GM12878 (cell line): ENCODE measurements around the gene RREB1. TPM values are rescaled to one million over a fixed set of nuclear protein-coding genes. Genes with fewer than 3 reads are reported as not detected.

ENCODE experiments used
- ATAC-seq: fragments of 200-7000 bp; cut with Tn5 transposase; 3 replicates; pipeline ENCODE4 v1.9.1; 2020; ENCODE audit warnings: mild to moderate bottlenecking, moderate library complexity
- BruUV-seq: library from RNA; stranded (reverse); fragments of 400-500 nt; replicated peaks from 2 replicates; lab custom pipeline; 2021; lab: Mats Ljungman, UMichigan
- CTCF ChIA-PET: fragments of 300-600 bp; sonication (Branson Sonifier 250); formaldehyde crosslinking; extraction: SDS; loops from one replicate; lab custom pipeline; 2021; ENCODE audit warnings: inconsistent platforms; lab: Yijun Ruan, JAX
- POLR2A ChIA-PET: fragments of 350-600 bp; formaldehyde crosslinking; extraction: SDS; loops from one replicate; lab custom pipeline; 2021; ENCODE audit warnings: inconsistent platforms; lab: Charles Lee
- RAD21 ChIA-PET: fragments of 300-600 bp; sonication (Branson Sonifier 250); formaldehyde crosslinking; loops from one replicate; lab custom pipeline; 2023; ENCODE audit warnings: antibody characterized with exemption; ENCODE audit not compliant: unreplicated experiment; lab: Charles Lee
- SMC1A ChIA-PET: fragments of 300-600 bp; sonication (Branson Sonifier 250); formaldehyde crosslinking; loops from one replicate; lab custom pipeline; 2023; ENCODE audit not compliant: unreplicated experiment, uncharacterized antibody; lab: Charles Lee
- DNase-seq: peaks from one replicate; pipeline ENCODE4 v3.0.0-alpha.2; 2011; ENCODE audit warnings: low read depth, low spot score
- FAIRE-seq: peaks from 3 replicates; lab custom pipeline; 2011; peaks lifted over from hg19 to GRCh38; lab: Jason Lieb, UNC
- H2AFZ ChIP-seq: 2 replicates; pipeline ENCODE4 v1.6.0; 2011; ENCODE audit warnings: low read depth, low read length, control low read depth; ENCODE audit not compliant: control insufficient read depth
- H3K27ac ChIP-seq: 2 replicates; pipeline ENCODE4 v1.5.1; 2011; ENCODE audit warnings: control low read depth; ENCODE audit not compliant: control insufficient read depth, insufficient read depth
- H3K27me3 ChIP-seq, 2 experiments: replicated peaks in 1 of 2; 2 replicates each; pipeline versions ENCODE4 v1.6.0 to v1.6.1; 2011; ENCODE audit warnings: low read length in 1 of 2; ENCODE audit not compliant: control insufficient read depth in 2 of 2, insufficient read depth in 2 of 2
- H3K36me3 ChIP-seq, 2 experiments: 2 replicates each; pipeline ENCODE4 v1.5.1; 2011; ENCODE audit warnings: low read length in 1 of 2; ENCODE audit not compliant: control insufficient read depth in 2 of 2, insufficient read depth in 2 of 2
- H3K4me1 ChIP-seq: 2 replicates; pipeline ENCODE4 v1.6.1; 2011; ENCODE audit warnings: mild to moderate bottlenecking, low read length, moderate library complexity, mixed read lengths; ENCODE audit not compliant: control insufficient read depth, insufficient read depth
- H3K4me2 ChIP-seq: 2 replicates; pipeline ENCODE4 v1.6.0; 2011; ENCODE audit warnings: control low read depth; ENCODE audit not compliant: control insufficient read depth, insufficient read depth
- H3K4me3 ChIP-seq: fragments of 200-600 bp; sonication (generic); 2 replicates; pipeline ENCODE4 v1.5.1; 2016
- H3K79me2 ChIP-seq: 2 replicates; pipeline ENCODE4 v1.6.0; 2011; ENCODE audit warnings: low read length; ENCODE audit not compliant: control insufficient read depth, insufficient read depth
- H3K9ac ChIP-seq: 2 replicates; pipeline ENCODE4 v1.8.0; 2011; ENCODE audit warnings: low read length, control low read depth, mixed read lengths; ENCODE audit not compliant: control insufficient read depth, insufficient read depth
- H3K9me3 ChIP-seq: replicated peaks from 3 replicates; pipeline ENCODE4 v1.5.1; 2011; ENCODE audit warnings: mild to moderate bottlenecking, low read length; ENCODE audit not compliant: control insufficient read depth, insufficient read depth
- H4K20me1 ChIP-seq: 2 replicates; pipeline ENCODE4 v1.6.0; 2011; ENCODE audit not compliant: control insufficient read depth, insufficient read depth
- ATF3 ChIP-seq: IDR thresholded peaks from 2 replicates; pipeline ENCODE4 v1.6.1; 2011; ENCODE audit warnings: low read depth, mild to moderate bottlenecking, low read length, moderate library complexity, borderline replicate concordance; ENCODE audit errors: extremely low read depth
- ESRRA ChIP-seq: IDR thresholded peaks from 2 replicates; pipeline ENCODE4 v1.6.1; 2012; ENCODE audit warnings: mild to moderate bottlenecking, low read length, improper control_type of control experiment
- IRF3 ChIP-seq: fragments of 450-650 bp; IDR thresholded peaks from 2 replicates; pipeline ENCODE4 v1.6.1; 2014; ENCODE audit warnings: mild to moderate bottlenecking
- IRF4 ChIP-seq: IDR thresholded peaks from 2 replicates; pipeline ENCODE4 v1.6.1; 2011; ENCODE audit warnings: low read depth, low read length
- MXI1 ChIP-seq: fragments of 150-350 bp; IDR thresholded peaks from 2 replicates; pipeline ENCODE4 v1.6.1; 2011; ENCODE audit warnings: low read depth, mild to moderate bottlenecking, inconsistent platforms, low read length, improper control_type of control experiment
- RB1 ChIP-seq: fragments of 450-650 bp; formaldehyde crosslinking; IDR thresholded peaks from 2 replicates; pipeline ENCODE4 v1.6.1; 2017; ENCODE audit warnings: mild to moderate bottlenecking, borderline replicate concordance
- RUNX3 ChIP-seq: IDR thresholded peaks from 2 replicates; pipeline ENCODE4 v1.6.1; 2012; ENCODE audit warnings: low read length, inconsistent platforms
- STAT3 ChIP-seq: IDR thresholded peaks from 2 replicates; pipeline ENCODE4 v1.6.1; 2011; ENCODE audit warnings: low read depth, low read length, improper control_type of control experiment
- YBX1 ChIP-seq: fragments of 450-650 bp; IDR thresholded peaks from 2 replicates; pipeline ENCODE4 v1.6.1; 2016; ENCODE audit warnings: antibody characterized with exemption
- YY1 ChIP-seq: IDR thresholded peaks from 2 replicates; pipeline ENCODE4 v1.6.1; 2011; ENCODE audit warnings: low read depth, mild to moderate bottlenecking, low read length
- ZBTB11 ChIP-seq: fragments of 450-650 bp; formaldehyde crosslinking; IDR thresholded peaks from 2 replicates; pipeline ENCODE4 v1.5.0; 2022; ENCODE audit warnings: mild to moderate bottlenecking, missing genetic modification characterization
- ZNF207 ChIP-seq: fragments of 450-650 bp; IDR thresholded peaks from 2 replicates; pipeline ENCODE4 v1.6.1; 2014; ENCODE audit warnings: antibody characterized with exemption, mild to moderate bottlenecking, borderline replicate concordance
- ZZZ3 ChIP-seq: IDR thresholded peaks from 2 replicates; pipeline ENCODE4 v1.6.1; 2011; ENCODE audit warnings: low read depth; ENCODE audit not compliant: control insufficient read depth, insufficient read length
- WGBS: methylation state at CpG from one replicate; pipeline ENCODE4 v1.1.6; 2016; ENCODE audit warnings: low lambda C conversion rate; ENCODE audit not compliant: insufficient replicate concordance, insufficient coverage; ENCODE audit errors: missing lambda C conversion rate; 5-methylcytosine and 5-hydroxymethylcytosine counted together
- in situ Hi-C: fragments of 300-500 bp; cut with MboI; formaldehyde crosslinking; loops from 9 replicates; pipeline ENCODE4 v1.14.3; 2018; ENCODE audit warnings: mixed read lengths
- intact Hi-C: fragments of 100-400 bp; cut with micrococcal nuclease; formaldehyde crosslinking; loops from one replicate; pipeline ENCODE4 v1.14.2; 2022; ENCODE audit not compliant: unreplicated experiment
- polyA plus RNA-seq, 11 experiments: library from polyadenylated mRNA; depleted of rRNA in 4 of 11; unstranded in 6 of 11; stranded (reverse) in 5 of 11; fragments of >200 nt; fragmentation: Nextera tagmentation in 4 of 11; fragmentation: Illumina TruSeq in 1 of 11; extraction: Ambion mirVana in 4 of 11; extraction: Trizol in 1 of 11; gene quantifications; 1 replicate in 1 of 11; 2 replicates in 10 of 11; pipeline versions ENCODE4 v1.2.1 to v1.2.3, GENCODE V29; 2011 to 2016; ENCODE audit warnings: inconsistent platforms in 2 of 11, missing spikeins in 2 of 11, low read depth in 1 of 11
- total RNA-seq, 4 experiments: library from RNA; depleted of rRNA in 3 of 4; stranded (reverse); fragments of >200 nt in 3 of 4; fragmentation: Illumina TruSeq in 1 of 4; extraction: Trizol in 1 of 4; gene quantifications; 2 replicates each; pipeline versions ENCODE4 v1.2.1 to v1.2.3, GENCODE V29; 2013 to 2021
- TF ChIP-seq, protein P1 (sequence below): IDR thresholded peaks from 2 replicates; pipeline ENCODE4 v1.6.1; 2012; ENCODE audit warnings: low read length, inconsistent platforms
- TF ChIP-seq, protein P2 (sequence below): IDR thresholded peaks from 2 replicates; pipeline ENCODE4 v1.6.1; 2011; ENCODE audit warnings: borderline replicate concordance, low read depth, mild to moderate bottlenecking, moderate library complexity, low read length; ENCODE audit not compliant: insufficient read depth, poor library complexity, severe bottlenecking

The RREB1 gene
- total and polyA plus RNA-seq, 10 of the 15 experiments (the other 5 are each of a cell fraction or from before 2014, with no cell fraction given), result 1.9 to 30.3 (median 8.6) TPM

GRCh38 chr6:7159790-7160525, 52.2 kb downstream of the RREB1 start:
- H3K4me3 ChIP-seq, result no peak overlapping the region
- 98% methylated on average over 4 of the region's 4 CpGs for WGBS
- ChIA-PET CTCF (interaction anchor here (0.9 to 1.0 kb wide), 2 partner anchors 27 to 31 kb away, joined by 3 to 4 read pairs; no protein-coding TSS in a partner anchor), POLR2A (interaction anchor here (0.6 kb wide), 1 partner anchor 426 kb away, joined by 3 read pairs; no protein-coding TSS in a partner anchor), RAD21 (interaction anchor here (0.9 to 1.0 kb wide), 2 partner anchors 13 to 73 kb away, joined by 3 to 5 read pairs; no protein-coding TSS in a partner anchor), SMC1A (interaction anchor here (1.0 to 1.4 kb wide), 9 partner anchors 9 to 49 kb away, joined by 3 to 7 read pairs (median 4); no protein-coding TSS in a partner anchor)
- no peak overlapping the region for H3K4me2 ChIP-seq
- peak overlapping the region; percentile 4; the same call in 1 of the 2 replicates for H3K27ac ChIP-seq
- H3K79me2 ChIP-seq, result peaks cover 91% of the 10 kb centered on the region
- no peak for ATAC-seq
- H2AFZ ChIP-seq, result no peak overlapping the region
- no peak overlapping the region for H3K9ac ChIP-seq
- H3K36me3 ChIP-seq, result peaks cover 0 to 4% of the 10 kb centered on the region in 2 experiments
- intact Hi-C loops (loop anchor here (5.0 to 10.0 kb wide), 3 partner anchors 77 to 573 kb away; partner anchors contain the start of gene LY86), in situ Hi-C loops (no loop called here)
- no peaks in the 10 kb centered on the region; the same call in 1 of the 2 replicates for H4K20me1 ChIP-seq
- BruUV-seq, result no TSS peak
- peaks cover 46% of the 10 kb centered on the region for H3K4me1 ChIP-seq
- no peaks in the 10 kb centered on the region for H3K9me3 ChIP-seq
- H3K27me3 ChIP-seq, result no peaks in the 10 kb centered on the region
- no peak for DNase-seq
- no peak for FAIRE-seq
- TF ChIP-seq ZNF207, result no peak
- no peak for TF ChIP-seq YBX1
- TF ChIP-seq ZZZ3, result no peak
- no peak for TF ChIP-seq ZBTB11
- TF ChIP-seq RB1, result no peak
- no peak for TF ChIP-seq YY1
- TF ChIP-seq ESRRA, result no peak
- TF ChIP-seq, protein P1, sequence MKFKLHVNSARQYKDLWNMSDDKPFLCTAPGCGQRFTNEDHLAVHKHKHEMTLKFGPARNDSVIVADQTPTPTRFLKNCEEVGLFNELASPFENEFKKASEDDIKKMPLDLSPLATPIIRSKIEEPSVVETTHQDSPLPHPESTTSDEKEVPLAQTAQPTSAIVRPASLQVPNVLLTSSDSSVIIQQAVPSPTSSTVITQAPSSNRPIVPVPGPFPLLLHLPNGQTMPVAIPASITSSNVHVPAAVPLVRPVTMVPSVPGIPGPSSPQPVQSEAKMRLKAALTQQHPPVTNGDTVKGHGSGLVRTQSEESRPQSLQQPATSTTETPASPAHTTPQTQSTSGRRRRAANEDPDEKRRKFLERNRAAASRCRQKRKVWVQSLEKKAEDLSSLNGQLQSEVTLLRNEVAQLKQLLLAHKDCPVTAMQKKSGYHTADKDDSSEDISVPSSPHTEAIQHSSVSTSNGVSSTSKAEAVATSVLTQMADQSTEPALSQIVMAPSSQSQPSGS, result no peak
- TF ChIP-seq ATF3, result no peak
- no peak for TF ChIP-seq MXI1
- TF ChIP-seq RUNX3, result no peak
- TF ChIP-seq IRF3, result no peak
- no peak for TF ChIP-seq STAT3
- no peak for TF ChIP-seq IRF4
- TF ChIP-seq, protein P2, sequence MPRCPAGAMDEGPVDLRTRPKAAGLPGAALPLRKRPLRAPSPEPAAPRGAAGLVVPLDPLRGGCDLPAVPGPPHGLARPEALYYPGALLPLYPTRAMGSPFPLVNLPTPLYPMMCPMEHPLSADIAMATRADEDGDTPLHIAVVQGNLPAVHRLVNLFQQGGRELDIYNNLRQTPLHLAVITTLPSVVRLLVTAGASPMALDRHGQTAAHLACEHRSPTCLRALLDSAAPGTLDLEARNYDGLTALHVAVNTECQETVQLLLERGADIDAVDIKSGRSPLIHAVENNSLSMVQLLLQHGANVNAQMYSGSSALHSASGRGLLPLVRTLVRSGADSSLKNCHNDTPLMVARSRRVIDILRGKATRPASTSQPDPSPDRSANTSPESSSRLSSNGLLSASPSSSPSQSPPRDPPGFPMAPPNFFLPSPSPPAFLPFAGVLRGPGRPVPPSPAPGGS, result no peak
